Chondrocyte (in vitro differentiated cells): ENCODE measurements around the gene SSNA1. TPM values are rescaled to one million over a fixed set of nuclear protein-coding genes. Genes with fewer than 3 reads are reported as not detected.

Experiments used
- DNase-seq: peaks from one replicate; pipeline ENCODE4 v3.0.0; 2021; ENCODE audit warnings: mixed read lengths, low spot score
- H3K27ac Mint-ChIP-seq: one replicate; pipeline ENCODE4 v1.8.0; 2021; ENCODE audit warnings: mild to moderate bottlenecking, moderate library complexity, mixed read lengths; ENCODE audit not compliant: unreplicated experiment
- H3K27me3 Mint-ChIP-seq: 2 replicates; pipeline ENCODE4 v1.8.0; 2021; ENCODE audit warnings: low read depth, mixed read lengths
- H3K36me3 Mint-ChIP-seq: 2 replicates; pipeline ENCODE4 v1.8.0; 2021; ENCODE audit warnings: low read depth, mixed read lengths
- H3K4me1 Mint-ChIP-seq: 2 replicates; pipeline ENCODE4 v1.8.0; 2021; ENCODE audit warnings: low read depth, mild to moderate bottlenecking, mixed read lengths
- H3K4me3 Mint-ChIP-seq: one replicate; pipeline ENCODE4 v1.8.0; 2021; ENCODE audit warnings: mild to moderate bottlenecking, moderate library complexity, mixed read lengths; ENCODE audit not compliant: unreplicated experiment
- H3K9me3 Mint-ChIP-seq: 2 replicates; pipeline ENCODE4 v1.8.0; 2021; ENCODE audit warnings: low read depth, mixed read lengths
- total RNA-seq: library from RNA; stranded (reverse); gene quantifications from 3 replicates; pipeline ENCODE4 v1.2.1, GENCODE V29; 2021
- TF ChIP-seq, protein P1 (sequence below): fragments of 200-600 bp; sonication (generic); IDR thresholded peaks from 2 replicates; pipeline ENCODE4 v1.5.0; 2021; ENCODE audit warnings: antibody characterized with exemption, mild to moderate bottlenecking, moderate library complexity

Gene SSNA1
- total RNA-seq, 1 donor from 2014 or later, result 55.5 TPM

- Mint-ChIP-seq H3K4me1 (peaks cover 13% of the 10 kb centered on the region), H3K9me3 (no peaks in the 10 kb centered on the region), H3K36me3 (no peaks in the 10 kb centered on the region), H3K4me3 (no peak overlapping the region), H3K27me3 (peaks cover 2% of the 10 kb centered on the region), H3K27ac (no peak overlapping the region)
- no peak for DNase-seq
- TF ChIP-seq, protein P1, sequence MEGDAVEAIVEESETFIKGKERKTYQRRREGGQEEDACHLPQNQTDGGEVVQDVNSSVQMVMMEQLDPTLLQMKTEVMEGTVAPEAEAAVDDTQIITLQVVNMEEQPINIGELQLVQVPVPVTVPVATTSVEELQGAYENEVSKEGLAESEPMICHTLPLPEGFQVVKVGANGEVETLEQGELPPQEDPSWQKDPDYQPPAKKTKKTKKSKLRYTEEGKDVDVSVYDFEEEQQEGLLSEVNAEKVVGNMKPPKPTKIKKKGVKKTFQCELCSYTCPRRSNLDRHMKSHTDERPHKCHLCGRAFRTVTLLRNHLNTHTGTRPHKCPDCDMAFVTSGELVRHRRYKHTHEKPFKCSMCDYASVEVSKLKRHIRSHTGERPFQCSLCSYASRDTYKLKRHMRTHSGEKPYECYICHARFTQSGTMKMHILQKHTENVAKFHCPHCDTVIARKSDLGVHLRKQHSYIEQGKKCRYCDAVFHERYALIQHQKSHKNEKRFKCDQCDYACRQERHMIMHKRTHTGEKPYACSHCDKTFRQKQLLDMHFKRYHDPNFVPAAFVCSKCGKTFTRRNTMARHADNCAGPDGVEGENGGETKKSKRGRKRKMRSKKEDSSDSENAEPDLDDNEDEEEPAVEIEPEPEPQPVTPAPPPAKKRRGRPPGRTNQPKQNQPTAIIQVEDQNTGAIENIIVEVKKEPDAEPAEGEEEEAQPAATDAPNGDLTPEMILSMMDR, result no peak
These were observed 37.3 kb downstream of the SSNA1 start for GRCh38 chr9:137225699-137226331.

DNA sequence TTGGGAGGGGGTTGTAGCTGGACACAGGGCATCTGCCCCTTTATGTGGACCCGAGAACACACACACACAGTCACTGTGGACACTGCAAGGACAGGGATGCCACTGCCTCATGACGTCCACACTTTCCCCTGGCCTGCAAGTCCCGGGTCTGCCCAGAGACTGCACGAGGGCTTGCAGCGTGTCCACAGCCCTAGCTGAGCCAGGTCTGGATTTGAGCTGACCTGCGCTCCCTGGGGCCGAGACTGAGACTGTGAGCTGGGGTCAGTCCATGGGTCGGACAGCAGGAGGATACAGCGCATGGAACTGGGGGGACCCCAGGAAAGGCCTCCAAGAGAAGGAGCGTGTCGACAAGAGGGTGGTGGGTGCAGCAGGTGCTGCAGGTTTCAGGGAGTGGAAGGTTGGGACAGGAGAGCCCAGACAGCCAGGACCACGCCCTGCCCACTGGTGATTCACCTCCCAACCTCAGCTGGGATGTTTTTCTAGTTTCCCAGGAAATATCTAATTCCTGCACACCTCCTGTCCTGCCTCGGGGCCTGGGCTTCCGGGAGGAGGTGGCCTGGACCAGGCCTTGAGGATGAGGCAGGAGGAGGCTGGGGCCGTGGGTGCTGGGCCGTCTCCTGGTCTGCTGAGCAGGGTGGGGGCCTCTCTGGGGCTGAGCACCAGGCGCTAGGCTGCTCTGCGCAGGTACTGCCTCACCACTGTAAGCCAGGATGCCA is 38.0 kb downstream of the SSNA1 start:
- DNase-seq, result no peak
- H3K27me3 Mint-ChIP-seq, result peaks cover 2% of the 10 kb centered on the region
- H3K36me3 Mint-ChIP-seq, result no peaks in the 10 kb centered on the region
- no peak overlapping the region for H3K4me3 Mint-ChIP-seq
- TF ChIP-seq, protein P1, result no peak
- peaks cover 13% of the 10 kb centered on the region for H3K4me1 Mint-ChIP-seq
- H3K9me3 Mint-ChIP-seq, result no peaks in the 10 kb centered on the region
- peak overlapping the region; percentile 45 for H3K27ac Mint-ChIP-seq

DNA sequence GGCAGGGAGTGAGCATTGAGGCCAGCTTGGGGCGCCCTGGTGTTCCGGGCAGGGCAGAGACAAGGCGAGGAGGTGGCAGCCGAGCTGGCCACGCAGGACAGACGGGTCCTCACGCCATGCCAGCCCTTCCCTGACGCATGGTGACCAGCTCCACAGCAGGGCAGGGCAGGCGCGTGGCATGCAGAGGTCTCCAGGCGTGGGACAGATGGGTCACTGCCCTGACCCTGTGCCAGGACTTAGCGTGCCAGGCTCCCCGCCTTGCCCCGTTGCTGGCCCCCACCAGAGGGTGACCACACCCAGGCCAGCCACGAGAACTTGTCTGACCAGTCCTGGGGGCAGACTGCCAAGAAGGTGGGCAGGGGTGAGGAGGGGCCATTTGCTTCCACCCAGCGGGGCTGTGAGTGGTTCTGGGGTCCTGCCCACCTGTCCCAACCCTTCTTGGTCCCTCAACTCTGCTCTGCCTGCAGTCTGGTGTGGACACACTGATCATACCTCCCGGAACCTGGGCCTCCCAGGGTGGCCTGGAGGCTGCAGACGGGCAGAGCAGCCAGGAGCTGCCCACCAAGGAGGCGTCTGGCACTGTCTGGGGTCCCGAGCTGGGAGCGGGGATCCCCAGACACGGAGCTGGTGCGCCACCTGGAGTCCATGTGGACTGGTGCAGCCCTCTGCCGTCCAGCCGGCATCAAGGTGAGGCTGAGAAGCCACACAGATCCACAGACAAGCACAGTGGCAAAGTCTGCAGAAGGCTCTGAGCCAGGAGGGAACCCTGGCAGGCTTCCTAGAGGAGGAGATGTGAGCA is 38.8 kb downstream of the SSNA1 start, which contains the start of gene RNF224:
Gene RNF224, plus strand, starts transcription at position 449 of the 799 bp plus-strand sequence. CDS start 834 bp downstream, outside the sequence.
- Mint-ChIP-seq H3K9me3 (no peaks in the 10 kb centered on the region), H3K4me3 (no peak within 1 kb of the TSS), H3K4me1 (peaks cover 13% of the 10 kb centered on the region), H3K27ac (peak within 1 kb of the TSS; percentile 45), H3K36me3 (no peaks in the 10 kb centered on the region), H3K27me3 (peaks cover 2% of the 10 kb centered on the region)
- TF ChIP-seq, protein P1, result peak; percentile 92
- no peak for DNase-seq

DNA sequence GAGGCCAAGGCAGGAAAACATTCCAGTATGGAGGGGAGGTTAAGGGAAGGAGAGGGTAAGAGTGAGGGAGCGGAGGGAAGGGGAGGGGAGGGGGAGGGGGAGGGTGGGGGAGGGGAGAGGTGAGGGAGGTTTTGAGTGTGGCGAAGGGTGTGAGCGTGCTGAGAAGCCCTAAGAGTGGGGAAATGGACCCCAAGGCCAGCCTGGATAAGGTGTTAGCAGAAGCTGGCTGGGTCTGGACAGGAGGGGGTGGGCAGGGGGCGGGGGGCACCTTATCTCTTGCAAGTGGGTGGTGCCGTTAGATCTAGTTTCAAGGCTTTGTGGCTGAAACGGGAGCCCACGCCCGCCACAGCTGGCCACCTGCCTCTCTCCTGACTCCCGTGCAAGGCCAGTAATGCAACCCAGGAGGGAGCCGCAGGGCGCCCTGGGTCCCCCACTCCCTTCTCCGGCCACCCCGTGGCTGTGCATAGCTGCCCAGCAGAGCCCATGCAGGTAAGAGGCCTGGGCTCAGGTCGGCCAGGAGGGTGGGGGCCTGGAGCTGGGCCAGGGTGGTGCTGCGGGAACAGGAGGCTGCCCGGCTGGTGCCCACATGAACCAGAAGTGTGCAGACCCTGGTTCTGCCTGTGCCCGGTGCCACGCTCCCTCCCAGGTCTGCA is 39.5 kb downstream of the SSNA1 start:
- H3K36me3 Mint-ChIP-seq, result no peaks in the 10 kb centered on the region
- no peak for DNase-seq
- no peaks in the 10 kb centered on the region for H3K9me3 Mint-ChIP-seq
- H3K27ac Mint-ChIP-seq, result no peak overlapping the region
- H3K27me3 Mint-ChIP-seq, result peaks cover 2% of the 10 kb centered on the region
- no peak overlapping the region for H3K4me3 Mint-ChIP-seq
- TF ChIP-seq, protein P1, result no peak
- H3K4me1 Mint-ChIP-seq, result peaks cover 11% of the 10 kb centered on the region

- no peak overlapping the region for H3K27ac Mint-ChIP-seq
- no peak overlapping the region for H3K4me3 Mint-ChIP-seq
- no peaks in the 10 kb centered on the region for H3K9me3 Mint-ChIP-seq
- no peaks in the 10 kb centered on the region for H3K36me3 Mint-ChIP-seq
- DNase-seq, result no peak
- H3K27me3 Mint-ChIP-seq, result peaks cover 2% of the 10 kb centered on the region
- H3K4me1 Mint-ChIP-seq, result peaks cover 9% of the 10 kb centered on the region
- TF ChIP-seq, protein P1, result no peak
These were observed 40.1 kb downstream of the SSNA1 start for GRCh38 chr9:137228506-137228967.
